Measurements from ENCODE around the gene ATP2C2. TPM values are rescaled to one million over a fixed set of nuclear protein-coding genes. Genes with fewer than 3 reads are reported as not detected.

The ATP2C2 gene
- total and polyA plus RNA-seq, 2 donors (not counting 1 experiment from before 2014, with no cell fraction given), result not detected

- no peak for DNase-seq (ENCODE audit: low read depth in 2 of 2)
- H3K4me3 ChIP-seq (replicated peaks in 1 of 4; ENCODE audit: control extremely low read depth in 1 of 4, insufficient read depth in 1 of 4, low read depth in 3 of 4, low read length in 4 of 4), result no peak overlapping the region
- peaks cover 13% of the 10 kb centered on the region for H3K36me3 ChIP-seq (ENCODE audit: control insufficient read depth, insufficient read depth, low read length)
- TF ChIP-seq EZH2 (IDR thresholded peaks at IDR 0.05; ENCODE audit: low read length, missing control alignments), result no peak
- TF ChIP-seq, protein P1, sequence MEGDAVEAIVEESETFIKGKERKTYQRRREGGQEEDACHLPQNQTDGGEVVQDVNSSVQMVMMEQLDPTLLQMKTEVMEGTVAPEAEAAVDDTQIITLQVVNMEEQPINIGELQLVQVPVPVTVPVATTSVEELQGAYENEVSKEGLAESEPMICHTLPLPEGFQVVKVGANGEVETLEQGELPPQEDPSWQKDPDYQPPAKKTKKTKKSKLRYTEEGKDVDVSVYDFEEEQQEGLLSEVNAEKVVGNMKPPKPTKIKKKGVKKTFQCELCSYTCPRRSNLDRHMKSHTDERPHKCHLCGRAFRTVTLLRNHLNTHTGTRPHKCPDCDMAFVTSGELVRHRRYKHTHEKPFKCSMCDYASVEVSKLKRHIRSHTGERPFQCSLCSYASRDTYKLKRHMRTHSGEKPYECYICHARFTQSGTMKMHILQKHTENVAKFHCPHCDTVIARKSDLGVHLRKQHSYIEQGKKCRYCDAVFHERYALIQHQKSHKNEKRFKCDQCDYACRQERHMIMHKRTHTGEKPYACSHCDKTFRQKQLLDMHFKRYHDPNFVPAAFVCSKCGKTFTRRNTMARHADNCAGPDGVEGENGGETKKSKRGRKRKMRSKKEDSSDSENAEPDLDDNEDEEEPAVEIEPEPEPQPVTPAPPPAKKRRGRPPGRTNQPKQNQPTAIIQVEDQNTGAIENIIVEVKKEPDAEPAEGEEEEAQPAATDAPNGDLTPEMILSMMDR (conservative IDR thresholded peaks at IDR 0.05 in 1 of 2, IDR thresholded peaks at IDR 0.05 in 1 of 2; ENCODE audit: low read depth in 1 of 2, low read length in 2 of 2), result no peak
- no peaks in the 10 kb centered on the region for H3K4me1 ChIP-seq (ENCODE audit: control insufficient read depth, extremely low read depth, insufficient read depth, low read length)
- no peaks in the 10 kb centered on the region for H4K20me1 ChIP-seq (ENCODE audit: control insufficient read depth, extremely low read depth, insufficient read depth, low read length)
- no peaks in the 10 kb centered on the region for H3K79me2 ChIP-seq (ENCODE audit: control insufficient read depth, insufficient read depth, low read length)
- H3K4me2 ChIP-seq (ENCODE audit: extremely low read depth, insufficient read depth, low read length), result no peak overlapping the region
- no peaks in the 10 kb centered on the region for H3K27me3 ChIP-seq (ENCODE audit: control insufficient read depth, insufficient read depth, low read length)
- H3K9ac ChIP-seq (ENCODE audit: insufficient read depth, low read length), result no peak overlapping the region
- no peak overlapping the region for H2AFZ ChIP-seq (ENCODE audit: low read length)
- H3K27ac ChIP-seq (ENCODE audit: insufficient read depth, low read length), result no peak overlapping the region
- H3K9me3 ChIP-seq (ENCODE audit: control insufficient read depth, insufficient read depth, low read depth, low read length), result no peaks in the 10 kb centered on the region
Measured at GRCh38 chr16:84458606-84459532, 90.5 kb downstream of the ATP2C2 start.

DNA sequence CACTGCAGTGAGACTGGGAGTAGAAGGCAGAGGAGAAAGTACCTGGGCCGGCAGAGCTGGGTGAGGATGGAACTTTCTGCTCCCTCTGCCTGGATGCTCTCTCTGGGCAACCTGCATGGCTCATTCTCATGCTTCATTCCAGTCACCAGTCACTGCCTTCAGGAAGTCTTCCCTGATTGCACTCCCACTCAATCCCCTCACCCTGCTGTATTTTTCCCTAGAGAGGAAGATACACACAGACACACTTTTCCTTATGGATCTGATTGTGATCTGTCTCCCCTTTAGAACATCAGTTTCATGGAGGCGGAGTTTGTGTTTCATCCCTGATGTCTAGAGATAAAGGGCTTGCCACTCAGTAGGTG lies 91.2 kb downstream of the ATP2C2 start:
- H3K79me2 ChIP-seq (ENCODE audit: control insufficient read depth, insufficient read depth, low read length), result no peaks in the 10 kb centered on the region
- no peak for DNase-seq (ENCODE audit: low read depth in 2 of 2)
- H2AFZ ChIP-seq (ENCODE audit: low read length), result no peak overlapping the region
- H3K4me1 ChIP-seq (ENCODE audit: control insufficient read depth, extremely low read depth, insufficient read depth, low read length), result no peaks in the 10 kb centered on the region
- H3K36me3 ChIP-seq (ENCODE audit: control insufficient read depth, insufficient read depth, low read length), result peaks cover 13% of the 10 kb centered on the region
- H4K20me1 ChIP-seq (ENCODE audit: control insufficient read depth, extremely low read depth, insufficient read depth, low read length), result no peaks in the 10 kb centered on the region
- no peak overlapping the region for H3K4me2 ChIP-seq (ENCODE audit: extremely low read depth, insufficient read depth, low read length)
- TF ChIP-seq, protein P1 (conservative IDR thresholded peaks at IDR 0.05 in 1 of 2, IDR thresholded peaks at IDR 0.05 in 1 of 2; ENCODE audit: low read depth in 1 of 2, low read length in 2 of 2), result no peak
- TF ChIP-seq EZH2 (IDR thresholded peaks at IDR 0.05; ENCODE audit: low read length, missing control alignments), result no peak
- no peak overlapping the region for H3K9ac ChIP-seq (ENCODE audit: insufficient read depth, low read length)
- no peaks in the 10 kb centered on the region for H3K27me3 ChIP-seq (ENCODE audit: control insufficient read depth, insufficient read depth, low read length)
- H3K27ac ChIP-seq (ENCODE audit: insufficient read depth, low read length), result no peak overlapping the region
- no peak overlapping the region for H3K4me3 ChIP-seq (replicated peaks in 1 of 4; ENCODE audit: control extremely low read depth in 1 of 4, insufficient read depth in 1 of 4, low read depth in 3 of 4, low read length in 4 of 4)
- no peaks in the 10 kb centered on the region for H3K9me3 ChIP-seq (ENCODE audit: control insufficient read depth, insufficient read depth, low read depth, low read length)

DNA sequence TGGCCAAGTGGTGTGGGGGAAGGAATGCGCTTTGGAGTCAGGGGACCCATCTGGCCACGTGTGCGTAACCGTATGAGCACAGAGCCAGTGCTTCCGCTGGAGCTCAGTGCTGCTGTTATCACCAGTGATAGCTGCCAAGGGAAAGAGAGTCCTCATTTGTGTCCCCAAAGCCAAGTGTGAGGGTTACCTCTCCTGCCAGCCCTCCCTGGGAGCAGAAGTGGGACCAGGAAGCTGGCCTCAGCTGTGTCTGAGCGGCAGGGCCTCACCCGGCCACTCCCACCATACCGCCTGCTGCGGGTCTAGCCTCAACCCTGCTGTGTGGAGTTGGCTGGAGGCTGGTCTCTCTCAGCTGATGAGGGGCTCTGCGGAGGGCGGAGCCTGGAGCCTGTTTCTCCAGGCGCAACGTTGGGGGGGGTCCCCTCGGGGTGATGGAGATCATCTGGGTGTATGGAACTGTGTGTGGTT lies 91.6 kb downstream of the ATP2C2 start:
- Histone ChIP-seq H3K4me1 (ENCODE audit: control insufficient read depth, extremely low read depth, insufficient read depth, low read length) (no peaks in the 10 kb centered on the region), H3K36me3 (ENCODE audit: control insufficient read depth, insufficient read depth, low read length) (peaks cover 13% of the 10 kb centered on the region), H3K79me2 (ENCODE audit: control insufficient read depth, insufficient read depth, low read length) (no peaks in the 10 kb centered on the region), H3K4me3 (replicated peaks in 1 of 4; ENCODE audit: control extremely low read depth in 1 of 4, insufficient read depth in 1 of 4, low read depth in 3 of 4, low read length in 4 of 4) (no peak overlapping the region), H3K27me3 (ENCODE audit: control insufficient read depth, insufficient read depth, low read length) (no peaks in the 10 kb centered on the region), H3K9me3 (ENCODE audit: control insufficient read depth, insufficient read depth, low read depth, low read length) (no peaks in the 10 kb centered on the region), H2AFZ (ENCODE audit: low read length) (no peak overlapping the region), H3K27ac (ENCODE audit: insufficient read depth, low read length) (no peak overlapping the region), H3K4me2 (ENCODE audit: extremely low read depth, insufficient read depth, low read length) (no peak overlapping the region), H3K9ac (ENCODE audit: insufficient read depth, low read length) (no peak overlapping the region), H4K20me1 (ENCODE audit: control insufficient read depth, extremely low read depth, insufficient read depth, low read length) (no peaks in the 10 kb centered on the region)
- TF ChIP-seq, protein P1 (conservative IDR thresholded peaks at IDR 0.05 in 1 of 2, IDR thresholded peaks at IDR 0.05 in 1 of 2; ENCODE audit: low read depth in 1 of 2, low read length in 2 of 2), result no peak
- TF ChIP-seq EZH2 (IDR thresholded peaks at IDR 0.05; ENCODE audit: low read length, missing control alignments), result no peak
- no peak for DNase-seq (ENCODE audit: low read depth in 2 of 2)

Data from fibroblast of lung (primary cell).